HL-60 (cell line): ENCODE measurements around the gene SLC7A1.

Experiments
- DNase-seq, 2 experiments: peaks; one replicate each; pipeline ENCODE4 v3.0.0-alpha.2; 2010 to 2020; ENCODE audit warnings: low read depth in 1 of 2, low spot score in 1 of 2
- H3K27ac ChIP-seq: fragments of 250-450 bp; sonication (Bioruptor Pico); replicated peaks from 2 replicates; pipeline ENCODE4 v1.5.1; 2020; ENCODE audit warnings: mild to moderate bottlenecking, moderate library complexity
- H3K27me3 ChIP-seq: fragments of 250-450 bp; sonication (Bioruptor Pico); 2 replicates; pipeline ENCODE4 v1.5.1; 2021; ENCODE audit warnings: mild to moderate bottlenecking, moderate library complexity; ENCODE audit not compliant: insufficient read depth, poor library complexity, severe bottlenecking
- H3K4me3 ChIP-seq: replicated peaks from 2 replicates; pipeline ENCODE4 v1.5.1; 2011; ENCODE audit warnings: mild to moderate bottlenecking, control low read depth, low read length; ENCODE audit not compliant: insufficient read depth
- CTCF ChIP-seq: IDR thresholded peaks from one replicate; pipeline ENCODE4 v1.5.1; 2011; ENCODE audit warnings: low read length, control low read depth, inconsistent platforms; ENCODE audit not compliant: insufficient read depth
- GABPA ChIP-seq: IDR thresholded peaks from 2 replicates; pipeline ENCODE4 v1.6.1; 2012; ENCODE audit warnings: low read depth
- POLR2AphosphoS5 ChIP-seq: IDR thresholded peaks from 2 replicates; pipeline ENCODE4 v1.6.1; 2012; ENCODE audit warnings: low read depth
- REST ChIP-seq: IDR thresholded peaks from 2 replicates; pipeline ENCODE4 v1.6.1; 2012; ENCODE audit warnings: low read depth; ENCODE audit not compliant: insufficient replicate concordance
- SPI1 ChIP-seq: IDR thresholded peaks from 2 replicates; pipeline ENCODE4 v1.6.1; 2012; ENCODE audit warnings: low read depth, mild to moderate bottlenecking, borderline replicate concordance

SLC7A1 gene

DNA sequence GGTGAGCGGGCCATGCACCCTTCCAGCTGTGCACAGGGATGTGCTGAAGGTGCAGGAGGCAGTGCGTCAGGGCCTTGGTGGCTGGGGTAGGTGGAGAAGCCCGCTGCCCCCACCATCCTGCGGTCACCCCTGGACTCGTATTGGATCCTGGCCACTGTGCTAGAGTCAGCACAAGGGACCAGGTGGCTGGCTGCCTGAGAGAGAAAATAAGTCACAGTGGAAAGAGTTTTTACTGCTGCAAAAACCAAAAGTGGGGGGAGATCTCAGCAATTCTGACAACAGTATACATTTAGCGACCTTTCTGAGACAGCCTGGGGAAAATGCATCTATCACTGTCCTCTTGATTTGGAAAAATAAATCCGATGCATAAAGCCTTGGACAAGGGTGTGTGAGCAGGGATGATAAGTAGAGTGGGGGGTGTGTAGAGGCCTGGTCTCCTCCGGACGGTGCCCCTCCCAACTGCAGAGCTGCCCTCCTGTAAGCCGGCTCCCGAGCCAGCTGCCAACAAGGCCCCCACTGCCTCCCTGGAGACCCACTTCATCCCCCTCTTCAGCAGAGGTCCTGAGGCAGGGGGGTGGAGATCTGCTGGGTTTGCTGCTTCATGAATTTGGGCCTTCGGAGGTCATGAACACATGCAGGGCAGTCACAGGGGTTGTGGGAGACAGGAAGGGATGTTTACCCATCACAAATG, 84.2 kb downstream of the SLC7A1 start:
- TF ChIP-seq REST (no peak), CTCF (no peak), SPI1 (no peak), GABPA (no peak), POLR2AphosphoS5 (no peak; the same call in 1 of the 2 replicates)
- no peaks in the 10 kb centered on the region for H3K27me3 ChIP-seq
- H3K4me3 ChIP-seq = no peak overlapping the region
- H3K27ac ChIP-seq = no peak overlapping the region
- DNase-seq = no peak

- Histone ChIP-seq H3K27me3 (no peaks in the 10 kb centered on the region), H3K27ac (no peak overlapping the region), H3K4me3 (no peak overlapping the region)
- TF ChIP-seq POLR2AphosphoS5 (no peak), REST (no peak), GABPA (no peak), SPI1 (no peak), CTCF (no peak)
- no peak for DNase-seq
Observed at GRCh38 chr13:29510651-29511084, 84.8 kb downstream of the SLC7A1 start.

DNA sequence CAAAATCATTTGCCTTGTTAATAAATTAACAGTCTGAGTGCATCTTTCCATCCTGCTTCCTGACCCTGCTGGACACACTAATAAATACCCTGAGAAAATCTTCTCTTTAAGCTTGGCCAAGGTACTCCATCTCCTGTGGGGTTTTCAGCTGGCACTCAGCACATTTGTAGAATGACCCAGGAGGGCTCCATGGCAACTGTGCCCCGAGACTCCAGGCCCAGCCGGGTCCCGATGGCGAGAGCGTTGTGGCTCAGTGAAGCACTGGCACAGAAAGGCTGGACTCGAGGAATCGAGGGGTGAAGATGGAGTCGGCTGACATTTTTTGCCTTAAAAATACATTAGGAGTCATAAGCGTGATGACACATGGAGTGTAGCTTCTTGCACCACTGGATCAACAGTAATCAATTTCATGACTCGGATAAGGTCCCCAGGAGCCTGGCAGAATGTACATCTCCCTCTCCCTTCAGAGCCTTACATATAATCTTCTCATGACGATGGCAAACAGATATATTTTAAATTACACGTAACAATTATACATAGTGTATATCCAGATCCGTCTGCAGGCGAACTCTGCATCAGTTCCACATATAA, 85.4 kb downstream of the SLC7A1 start:
- TF ChIP-seq CTCF = no peak
- TF ChIP-seq REST = no peak
- TF ChIP-seq GABPA = no peak
- no peak for TF ChIP-seq SPI1
- TF ChIP-seq POLR2AphosphoS5 = no peak
- H3K27ac ChIP-seq = no peak overlapping the region
- no peaks in the 10 kb centered on the region for H3K27me3 ChIP-seq
- DNase-seq = no peak
- no peak overlapping the region for H3K4me3 ChIP-seq
